Uterus (tissue), 2 donors: ENCODE results near the gene ANAPC4.

Experiments used
- CTCF ChIP-seq, 4 experiments: fragments of 200-600 bp in 2 of 4; fragments of 450-650 bp in 2 of 4; sonication (generic) in 2 of 4; IDR thresholded peaks; one replicate each; pipeline ENCODE4 v1.5.1; 2016 to 2019; ENCODE audit warnings: antibody characterized with exemption in 4 of 4, mild to moderate bottlenecking in 2 of 4, moderate library complexity in 1 of 4
- POLR2A ChIP-seq, 2 donors: fragments of 450-650 bp; IDR thresholded peaks; one replicate each; pipeline ENCODE4 v1.6.1; 2016; ENCODE audit warnings: antibody characterized with exemption in 2 of 2, mild to moderate bottlenecking in 1 of 2, moderate library complexity in 1 of 2

DNA sequence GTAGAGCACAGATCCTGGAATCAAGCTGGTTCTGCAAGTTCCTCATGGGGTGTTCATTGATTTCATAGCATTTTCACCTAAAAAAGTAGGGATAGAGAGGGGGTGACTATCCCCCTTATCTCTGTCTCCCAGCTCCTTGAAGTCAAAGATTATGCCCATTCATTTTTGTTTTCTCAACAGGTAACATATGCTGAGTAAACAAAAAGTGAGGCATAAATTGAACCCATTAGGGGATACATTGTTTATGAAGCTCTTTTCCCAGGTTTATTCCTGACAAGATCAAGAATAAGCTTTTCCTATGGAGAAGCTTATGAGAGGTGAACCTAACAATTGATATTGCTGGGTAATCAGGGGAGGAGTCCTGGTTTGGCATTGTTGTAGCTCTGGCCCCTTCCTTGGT, 9.2 kb upstream of the ANAPC4 start:
- TF ChIP-seq CTCF (IDR thresholded peaks at IDR 0.05) (no peak), POLR2A (IDR thresholded peaks at IDR 0.05) (no peak)
